HepG2 (cell line): ENCODE measurements around the gene MED1. TPM values are rescaled to one million over a fixed set of nuclear protein-coding genes. Genes with fewer than 3 reads are reported as not detected.

Source experiments
- KMT2A ChIP-seq: sonication (generic); formaldehyde crosslinking; IDR thresholded peaks from 2 replicates; pipeline ENCODE4 v1.4.0; 2020; ENCODE audit warnings: missing genetic modification reagents
- MXI1 ChIP-seq: IDR thresholded peaks from 3 replicates; pipeline ENCODE4 v1.6.1; 2012; ENCODE audit warnings: low read depth, low read length, inconsistent platforms, borderline replicate concordance
- NFIB ChIP-seq: sonication (generic); formaldehyde crosslinking; IDR thresholded peaks from 2 replicates; pipeline ENCODE4 v1.9.0; 2021; ENCODE audit warnings: missing genetic modification reagents, mild to moderate bottlenecking, borderline replicate concordance
- SATB2 ChIP-seq: sonication (generic); formaldehyde crosslinking; IDR thresholded peaks from 2 replicates; pipeline ENCODE4 v1.5.0; 2020; ENCODE audit warnings: missing genetic modification reagents
- ZNF235 ChIP-seq: sonication (generic); formaldehyde crosslinking; IDR thresholded peaks from 2 replicates; pipeline ENCODE4 v1.8.1; 2023; ENCODE audit warnings: mild to moderate bottlenecking, missing genetic modification reagents, borderline replicate concordance
- ZNF772 ChIP-seq: sonication (generic); formaldehyde crosslinking; IDR thresholded peaks from 2 replicates; pipeline ENCODE4 v1.5.0; 2020; ENCODE audit warnings: mild to moderate bottlenecking, missing genetic modification reagents
- polyA plus RNA-seq, 8 experiments: library from polyadenylated mRNA; depleted of rRNA in 3 of 8; stranded (reverse) in 7 of 8; unstranded in 1 of 8; fragments of >200 nt; fragmentation: Illumina TruSeq in 4 of 8; extraction: Trizol in 4 of 8; gene quantifications; 2 replicates each; pipeline versions ENCODE4 v1.2.1 to v1.2.3, GENCODE V29; 2011 to 2016; ENCODE audit warnings: low read depth in 4 of 8, missing spikeins in 1 of 8, mixed read lengths in 1 of 8; ENCODE audit not compliant: insufficient read depth in 1 of 8
- total RNA-seq, 5 experiments: library from RNA; depleted of rRNA; stranded (reverse); fragments of >200 nt; fragmentation: Illumina TruSeq; extraction: Trizol; gene quantifications; 2 replicates each; pipeline ENCODE4 v1.2.3, GENCODE V29; 2016; ENCODE audit warnings: low read depth in 1 of 5
- TF ChIP-seq, protein P1 (sequence below): sonication (generic); formaldehyde crosslinking; IDR thresholded peaks from 2 replicates; pipeline ENCODE4 v1.5.0; 2020; ENCODE audit warnings: mild to moderate bottlenecking, missing genetic modification reagents
- TF ChIP-seq, protein P2 (sequence below): IDR thresholded peaks from 2 replicates; pipeline ENCODE4 v1.6.1; 2016; ENCODE audit warnings: missing compliant biosample characterization, missing genetic modification reagents, borderline replicate concordance
- TF ChIP-seq, protein P3 (sequence below): IDR thresholded peaks from 2 replicates; pipeline ENCODE4 v1.4.0; 2020; ENCODE audit warnings: mild to moderate bottlenecking, missing genetic modification reagents
- TF ChIP-seq, protein P4 (sequence below): sonication (generic); formaldehyde crosslinking; conservative IDR thresholded peaks from 2 replicates; pipeline ENCODE4 v1.8.0; 2022; ENCODE audit warnings: mild to moderate bottlenecking, moderate library complexity, missing genetic modification reagents
- TF ChIP-seq, protein P5 (sequence below): sonication (generic); formaldehyde crosslinking; IDR thresholded peaks from 2 replicates; pipeline ENCODE4 v1.8.1; 2023; ENCODE audit warnings: mild to moderate bottlenecking, moderate library complexity, missing genetic modification reagents
- TF ChIP-seq, protein P6 (sequence below): sonication (generic); formaldehyde crosslinking; IDR thresholded peaks from 2 replicates; pipeline ENCODE4 v1.5.0; 2020; ENCODE audit warnings: mild to moderate bottlenecking, missing genetic modification reagents

Gene MED1
- total and polyA plus RNA-seq, 2 of the 13 experiments (the other 11 are each of a cell fraction or from before 2014, with no cell fraction given): 37.5 to 40.1 TPM

DNA sequence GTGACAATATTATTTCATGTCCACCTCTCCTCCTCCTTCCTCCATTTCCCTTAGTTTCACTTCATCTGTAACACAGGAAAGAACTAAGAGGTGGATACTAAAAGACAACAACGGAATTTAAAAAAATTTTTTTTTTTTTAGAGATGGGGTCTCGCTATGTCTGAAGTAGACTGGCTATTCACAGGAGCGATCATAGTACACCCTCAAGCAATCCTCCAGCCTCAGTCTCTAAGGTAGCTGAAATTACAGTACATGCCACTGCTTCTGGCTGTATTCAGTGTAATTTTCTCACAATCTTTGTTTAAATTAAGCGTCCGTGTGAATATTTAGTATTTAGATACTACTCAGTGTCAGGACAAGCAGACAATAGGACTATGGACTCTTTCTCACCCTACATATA lies 85.2 kb downstream of the MED1 start (continued):
- TF ChIP-seq, protein P1, sequence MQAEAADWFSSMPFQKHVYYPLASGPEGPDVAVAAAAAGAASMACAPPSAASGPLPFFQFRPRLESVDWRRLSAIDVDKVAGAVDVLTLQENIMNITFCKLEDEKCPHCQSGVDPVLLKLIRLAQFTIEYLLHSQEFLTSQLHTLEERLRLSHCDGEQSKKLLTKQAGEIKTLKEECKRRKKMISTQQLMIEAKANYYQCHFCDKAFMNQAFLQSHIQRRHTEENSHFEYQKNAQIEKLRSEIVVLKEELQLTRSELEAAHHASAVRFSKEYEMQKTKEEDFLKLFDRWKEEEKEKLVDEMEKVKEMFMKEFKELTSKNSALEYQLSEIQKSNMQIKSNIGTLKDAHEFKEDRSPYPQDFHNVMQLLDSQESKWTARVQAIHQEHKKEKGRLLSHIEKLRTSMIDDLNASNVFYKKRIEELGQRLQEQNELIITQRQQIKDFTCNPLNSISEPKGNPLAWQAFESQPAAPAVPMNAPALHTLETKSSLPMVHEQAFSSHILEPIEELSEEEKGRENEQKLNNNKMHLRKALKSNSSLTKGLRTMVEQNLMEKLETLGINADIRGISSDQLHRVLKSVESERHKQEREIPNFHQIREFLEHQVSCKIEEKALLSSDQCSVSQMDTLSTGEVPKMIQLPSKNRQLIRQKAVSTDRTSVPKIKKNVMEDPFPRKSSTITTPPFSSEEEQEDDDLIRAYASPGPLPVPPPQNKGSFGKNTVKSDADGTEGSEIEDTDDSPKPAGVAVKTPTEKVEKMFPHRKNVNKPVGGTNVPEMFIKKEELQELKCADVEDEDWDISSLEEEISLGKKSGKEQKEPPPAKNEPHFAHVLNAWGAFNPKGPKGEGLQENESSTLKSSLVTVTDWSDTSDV (CRISPR knock-in tag): no peak
- TF ChIP-seq NFIB (CRISPR knock-in tag) (no peak), ZNF235 (CRISPR knock-in tag) (no peak), SATB2 (CRISPR knock-in tag) (no peak), MXI1 (no peak), ZNF772 (CRISPR knock-in tag) (no peak), KMT2A (no peak)
- TF ChIP-seq, protein P2, sequence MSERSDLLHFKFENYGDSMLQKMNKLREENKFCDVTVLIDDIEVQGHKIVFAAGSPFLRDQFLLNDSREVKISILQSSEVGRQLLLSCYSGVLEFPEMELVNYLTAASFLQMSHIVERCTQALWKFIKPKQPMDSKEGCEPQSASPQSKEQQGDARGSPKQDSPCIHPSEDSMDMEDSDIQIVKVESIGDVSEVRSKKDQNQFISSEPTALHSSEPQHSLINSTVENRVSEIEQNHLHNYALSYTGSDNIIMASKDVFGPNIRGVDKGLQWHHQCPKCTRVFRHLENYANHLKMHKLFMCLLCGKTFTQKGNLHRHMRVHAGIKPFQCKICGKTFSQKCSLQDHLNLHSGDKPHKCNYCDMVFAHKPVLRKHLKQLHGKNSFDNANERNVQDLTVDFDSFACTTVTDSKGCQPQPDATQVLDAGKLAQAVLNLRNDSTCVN (CRISPR knock-in tag): no peak
- TF ChIP-seq, protein P3, sequence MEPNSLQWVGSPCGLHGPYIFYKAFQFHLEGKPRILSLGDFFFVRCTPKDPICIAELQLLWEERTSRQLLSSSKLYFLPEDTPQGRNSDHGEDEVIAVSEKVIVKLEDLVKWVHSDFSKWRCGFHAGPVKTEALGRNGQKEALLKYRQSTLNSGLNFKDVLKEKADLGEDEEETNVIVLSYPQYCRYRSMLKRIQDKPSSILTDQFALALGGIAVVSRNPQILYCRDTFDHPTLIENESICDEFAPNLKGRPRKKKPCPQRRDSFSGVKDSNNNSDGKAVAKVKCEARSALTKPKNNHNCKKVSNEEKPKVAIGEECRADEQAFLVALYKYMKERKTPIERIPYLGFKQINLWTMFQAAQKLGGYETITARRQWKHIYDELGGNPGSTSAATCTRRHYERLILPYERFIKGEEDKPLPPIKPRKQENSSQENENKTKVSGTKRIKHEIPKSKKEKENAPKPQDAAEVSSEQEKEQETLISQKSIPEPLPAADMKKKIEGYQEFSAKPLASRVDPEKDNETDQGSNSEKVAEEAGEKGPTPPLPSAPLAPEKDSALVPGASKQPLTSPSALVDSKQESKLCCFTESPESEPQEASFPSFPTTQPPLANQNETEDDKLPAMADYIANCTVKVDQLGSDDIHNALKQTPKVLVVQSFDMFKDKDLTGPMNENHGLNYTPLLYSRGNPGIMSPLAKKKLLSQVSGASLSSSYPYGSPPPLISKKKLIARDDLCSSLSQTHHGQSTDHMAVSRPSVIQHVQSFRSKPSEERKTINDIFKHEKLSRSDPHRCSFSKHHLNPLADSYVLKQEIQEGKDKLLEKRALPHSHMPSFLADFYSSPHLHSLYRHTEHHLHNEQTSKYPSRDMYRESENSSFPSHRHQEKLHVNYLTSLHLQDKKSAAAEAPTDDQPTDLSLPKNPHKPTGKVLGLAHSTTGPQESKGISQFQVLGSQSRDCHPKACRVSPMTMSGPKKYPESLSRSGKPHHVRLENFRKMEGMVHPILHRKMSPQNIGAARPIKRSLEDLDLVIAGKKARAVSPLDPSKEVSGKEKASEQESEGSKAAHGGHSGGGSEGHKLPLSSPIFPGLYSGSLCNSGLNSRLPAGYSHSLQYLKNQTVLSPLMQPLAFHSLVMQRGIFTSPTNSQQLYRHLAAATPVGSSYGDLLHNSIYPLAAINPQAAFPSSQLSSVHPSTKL: no peak
- TF ChIP-seq, protein P4, sequence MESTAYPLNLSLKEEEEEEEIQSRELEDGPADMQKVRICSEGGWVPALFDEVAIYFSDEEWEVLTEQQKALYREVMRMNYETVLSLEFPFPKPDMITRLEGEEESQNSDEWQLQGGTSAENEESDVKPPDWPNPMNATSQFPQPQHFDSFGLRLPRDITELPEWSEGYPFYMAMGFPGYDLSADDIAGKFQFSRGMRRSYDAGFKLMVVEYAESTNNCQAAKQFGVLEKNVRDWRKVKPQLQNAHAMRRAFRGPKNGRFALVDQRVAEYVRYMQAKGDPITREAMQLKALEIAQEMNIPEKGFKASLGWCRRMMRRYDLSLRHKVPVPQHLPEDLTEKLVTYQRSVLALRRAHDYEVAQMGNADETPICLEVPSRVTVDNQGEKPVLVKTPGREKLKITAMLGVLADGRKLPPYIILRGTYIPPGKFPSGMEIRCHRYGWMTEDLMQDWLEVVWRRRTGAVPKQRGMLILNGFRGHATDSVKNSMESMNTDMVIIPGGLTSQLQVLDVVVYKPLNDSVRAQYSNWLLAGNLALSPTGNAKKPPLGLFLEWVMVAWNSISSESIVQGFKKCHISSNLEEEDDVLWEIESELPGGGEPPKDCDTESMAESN (CRISPR knock-in tag): no peak
- TF ChIP-seq, protein P5, sequence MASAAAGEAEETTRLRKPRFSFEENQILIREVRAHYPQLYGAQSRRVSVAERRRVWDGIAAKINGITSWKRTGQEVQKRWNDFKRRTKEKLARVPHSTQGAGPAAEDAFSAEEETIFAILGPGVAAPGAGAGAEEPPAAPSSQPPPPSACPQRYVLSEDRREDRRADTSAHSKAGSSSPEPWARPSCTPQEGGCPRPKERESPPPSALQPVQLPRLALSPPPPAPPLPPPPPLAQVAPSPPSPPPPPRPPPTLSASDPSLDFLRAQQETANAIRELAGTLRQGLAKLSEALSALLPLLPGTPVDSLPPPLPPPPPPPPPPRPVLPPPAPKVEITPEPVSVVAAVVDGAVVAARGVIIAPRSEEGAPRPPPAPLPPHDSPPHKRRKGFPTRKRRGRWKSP (CRISPR knock-in tag): no peak
- TF ChIP-seq, protein P6, sequence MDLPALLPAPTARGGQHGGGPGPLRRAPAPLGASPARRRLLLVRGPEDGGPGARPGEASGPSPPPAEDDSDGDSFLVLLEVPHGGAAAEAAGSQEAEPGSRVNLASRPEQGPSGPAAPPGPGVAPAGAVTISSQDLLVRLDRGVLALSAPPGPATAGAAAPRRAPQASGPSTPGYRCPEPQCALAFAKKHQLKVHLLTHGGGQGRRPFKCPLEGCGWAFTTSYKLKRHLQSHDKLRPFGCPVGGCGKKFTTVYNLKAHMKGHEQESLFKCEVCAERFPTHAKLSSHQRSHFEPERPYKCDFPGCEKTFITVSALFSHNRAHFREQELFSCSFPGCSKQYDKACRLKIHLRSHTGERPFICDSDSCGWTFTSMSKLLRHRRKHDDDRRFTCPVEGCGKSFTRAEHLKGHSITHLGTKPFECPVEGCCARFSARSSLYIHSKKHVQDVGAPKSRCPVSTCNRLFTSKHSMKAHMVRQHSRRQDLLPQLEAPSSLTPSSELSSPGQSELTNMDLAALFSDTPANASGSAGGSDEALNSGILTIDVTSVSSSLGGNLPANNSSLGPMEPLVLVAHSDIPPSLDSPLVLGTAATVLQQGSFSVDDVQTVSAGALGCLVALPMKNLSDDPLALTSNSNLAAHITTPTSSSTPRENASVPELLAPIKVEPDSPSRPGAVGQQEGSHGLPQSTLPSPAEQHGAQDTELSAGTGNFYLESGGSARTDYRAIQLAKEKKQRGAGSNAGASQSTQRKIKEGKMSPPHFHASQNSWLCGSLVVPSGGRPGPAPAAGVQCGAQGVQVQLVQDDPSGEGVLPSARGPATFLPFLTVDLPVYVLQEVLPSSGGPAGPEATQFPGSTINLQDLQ (CRISPR knock-in tag): no peak
